GM10266 (cell line): Measurements from ENCODE around the gene DCTN1.

Source experiments
- DNase-seq: peaks from one replicate; pipeline ENCODE4 v3.0.0; 2012; ENCODE audit errors: extremely low spot score
- CTCF ChIP-seq: IDR thresholded peaks from 2 replicates; pipeline ENCODE4 v1.5.1; 2012; ENCODE audit warnings: mild to moderate bottlenecking, low read depth; ENCODE audit not compliant: control insufficient read depth, insufficient read depth; ENCODE audit errors: missing control alignments

Gene DCTN1

GRCh38 chr2:74391580-74392448 lies 11.7 kb upstream of the DCTN1 start:
- DNase-seq, result peak; percentile 94
- peak; percentile 99 for TF ChIP-seq CTCF

- no peak for TF ChIP-seq CTCF
- DNase-seq, result no peak
Measured at GRCh38 chr2:74391209-74391579, 11.1 kb upstream of the DCTN1 start.

GRCh38 chr2:74390606-74391005 lies 10.5 kb upstream of the DCTN1 start:
- no peak for DNase-seq
- no peak for TF ChIP-seq CTCF

GRCh38 chr2:74387346-74387745 lies 7.2 kb upstream of the DCTN1 start:
- DNase-seq, result no peak
- TF ChIP-seq CTCF, result no peak

- no peak for TF ChIP-seq CTCF
- no peak for DNase-seq
Measured at GRCh38 chr2:74385396-74385795, 5.3 kb upstream of the DCTN1 start.

GRCh38 chr2:74384051-74384450 lies 3.9 kb upstream of the DCTN1 start:
- no peak for DNase-seq

GRCh38 chr2:74383254-74383653 lies 3.1 kb upstream of the DCTN1 start:
- no peak for TF ChIP-seq CTCF
- DNase-seq, result no peak

More at GRCh38 chr2:74384051-74384450, 3.9 kb upstream of the DCTN1 start:
- no peak for TF ChIP-seq CTCF
